ENCODE measurements around the gene RPLP2. TPM values are rescaled to one million over a fixed set of nuclear protein-coding genes. Genes with fewer than 3 reads are reported as not detected.

RPLP2 gene
- polyA plus RNA-seq, 1 donor = 855 TPM

DNA sequence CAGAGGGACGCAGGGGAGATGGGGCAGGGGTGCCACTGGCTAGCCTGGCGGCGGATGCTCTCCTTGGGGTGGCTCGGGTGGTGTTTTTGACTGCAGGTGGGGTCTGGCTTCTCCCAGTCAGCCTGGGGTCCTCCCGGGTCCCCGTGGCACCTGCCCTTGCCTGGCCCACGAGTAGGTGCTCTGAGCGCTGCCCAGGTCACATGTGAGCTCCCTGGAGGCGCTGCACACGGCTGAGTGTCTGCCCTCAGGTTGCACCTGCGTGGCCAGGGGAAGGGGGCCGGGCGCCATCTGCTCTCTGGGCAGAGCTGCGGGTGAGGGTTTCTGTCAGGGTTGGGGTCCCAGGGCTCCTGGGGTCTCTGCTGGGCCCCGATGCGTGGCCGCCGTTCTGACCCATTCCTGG, 38.1 kb downstream of the RPLP2 start:
- no peak for DNase-seq

DNA sequence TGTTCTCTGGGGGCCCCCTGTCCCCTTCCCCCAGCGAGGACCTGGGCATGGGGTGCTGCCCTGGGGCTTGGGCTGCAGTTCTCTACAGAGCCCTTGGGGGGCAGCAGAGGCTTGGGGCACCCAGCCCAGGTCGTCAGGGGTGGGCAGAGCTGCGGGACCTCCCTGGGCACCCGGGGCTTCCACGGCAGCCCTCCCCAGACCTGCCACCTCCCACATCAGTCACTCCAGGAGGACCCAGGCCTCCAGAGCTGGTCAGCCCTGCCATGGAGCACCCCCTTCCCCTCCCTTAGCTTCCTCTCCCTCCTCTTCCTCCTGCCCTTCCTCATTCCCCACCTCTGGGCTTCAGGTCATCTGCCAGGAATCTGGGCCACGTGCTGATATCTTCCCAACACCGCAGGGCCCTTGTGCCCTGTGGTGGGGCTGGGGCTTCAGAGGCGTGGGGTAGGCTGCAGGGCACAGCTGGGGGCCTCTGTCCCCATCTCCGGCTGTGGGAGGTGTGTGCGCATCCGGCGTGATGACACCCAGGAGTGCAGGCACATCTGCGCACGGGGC, 38.7 kb downstream of the RPLP2 start:
- DNase-seq = no peak

DNA sequence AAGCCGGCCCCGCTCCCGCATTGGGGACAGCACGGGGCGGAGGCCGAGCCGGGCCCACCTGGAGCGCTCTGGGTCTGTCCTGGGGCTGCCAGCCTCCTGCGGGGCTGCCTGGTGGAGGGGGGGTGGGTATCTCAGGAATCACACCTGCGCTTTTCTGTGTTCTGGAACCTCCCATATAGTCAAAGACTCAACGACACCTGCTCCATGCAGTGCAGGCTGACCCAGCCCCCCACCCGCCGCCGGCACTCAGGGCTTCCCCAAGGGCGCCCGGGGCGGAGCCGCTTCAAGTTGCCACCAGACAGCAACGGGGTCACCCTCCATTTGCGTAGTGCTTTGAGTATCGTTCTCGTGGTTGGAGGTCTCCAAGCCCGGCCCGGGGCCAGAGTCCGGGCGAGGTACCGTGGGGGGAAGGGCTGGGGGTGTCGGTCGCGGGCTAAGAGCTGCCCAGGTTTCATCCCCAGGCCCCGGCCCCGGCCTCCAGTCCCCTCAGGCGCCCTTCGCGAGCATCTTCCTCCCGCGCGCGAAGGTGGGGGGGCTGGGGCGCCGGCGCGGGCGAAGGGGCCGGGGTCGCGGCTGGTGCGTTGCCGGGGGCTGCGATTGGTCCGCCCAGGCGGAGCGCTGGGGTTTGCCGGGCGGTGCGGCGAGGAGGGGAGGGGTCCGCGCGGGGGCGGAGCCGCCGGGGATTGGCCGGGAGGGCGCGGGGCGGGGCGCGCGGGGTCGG, 39.5 kb downstream of the RPLP2 start:
- no peak for DNase-seq

DNA sequence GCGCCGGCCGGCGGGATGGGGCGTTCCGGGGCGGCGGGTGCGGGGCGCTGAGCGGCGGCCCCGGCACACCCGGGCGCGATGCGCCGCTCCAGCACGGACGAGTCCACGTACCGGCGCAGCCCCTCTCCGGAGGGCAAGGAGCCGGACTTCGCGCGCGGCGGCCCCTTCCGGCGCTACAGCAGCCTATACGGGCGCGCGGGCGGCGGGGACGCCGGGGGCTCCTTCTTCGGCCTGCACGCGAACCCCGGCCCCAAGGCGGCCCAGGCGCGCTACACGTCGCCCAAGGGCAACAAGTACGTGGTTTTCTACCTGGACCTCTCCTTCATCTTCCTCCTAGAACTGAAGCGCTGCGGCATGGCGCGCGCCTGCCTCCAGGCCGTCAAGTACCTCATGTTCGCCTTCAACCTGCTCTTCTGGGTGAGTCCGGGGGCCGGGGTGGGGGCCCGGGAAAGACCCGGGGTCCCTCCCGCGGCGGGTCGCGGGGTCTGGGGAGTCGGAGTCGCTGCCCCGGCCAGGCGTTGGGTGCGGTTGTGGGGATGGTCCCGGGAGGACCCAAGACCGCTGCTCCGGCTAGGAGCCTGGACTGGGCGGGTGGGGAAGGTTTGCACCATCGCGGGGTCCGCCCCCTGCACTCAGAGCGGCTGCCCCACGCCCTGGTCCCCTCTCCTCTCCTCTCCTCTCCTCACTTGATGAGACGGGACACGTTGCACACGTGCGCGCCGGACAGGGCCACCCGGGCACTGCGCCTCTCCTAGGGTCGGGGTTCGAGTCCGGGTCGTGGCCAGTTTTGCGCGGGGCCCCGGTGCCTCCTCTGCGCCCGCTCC, 40.4 kb downstream of the RPLP2 start:
- no peak for DNase-seq

DNA sequence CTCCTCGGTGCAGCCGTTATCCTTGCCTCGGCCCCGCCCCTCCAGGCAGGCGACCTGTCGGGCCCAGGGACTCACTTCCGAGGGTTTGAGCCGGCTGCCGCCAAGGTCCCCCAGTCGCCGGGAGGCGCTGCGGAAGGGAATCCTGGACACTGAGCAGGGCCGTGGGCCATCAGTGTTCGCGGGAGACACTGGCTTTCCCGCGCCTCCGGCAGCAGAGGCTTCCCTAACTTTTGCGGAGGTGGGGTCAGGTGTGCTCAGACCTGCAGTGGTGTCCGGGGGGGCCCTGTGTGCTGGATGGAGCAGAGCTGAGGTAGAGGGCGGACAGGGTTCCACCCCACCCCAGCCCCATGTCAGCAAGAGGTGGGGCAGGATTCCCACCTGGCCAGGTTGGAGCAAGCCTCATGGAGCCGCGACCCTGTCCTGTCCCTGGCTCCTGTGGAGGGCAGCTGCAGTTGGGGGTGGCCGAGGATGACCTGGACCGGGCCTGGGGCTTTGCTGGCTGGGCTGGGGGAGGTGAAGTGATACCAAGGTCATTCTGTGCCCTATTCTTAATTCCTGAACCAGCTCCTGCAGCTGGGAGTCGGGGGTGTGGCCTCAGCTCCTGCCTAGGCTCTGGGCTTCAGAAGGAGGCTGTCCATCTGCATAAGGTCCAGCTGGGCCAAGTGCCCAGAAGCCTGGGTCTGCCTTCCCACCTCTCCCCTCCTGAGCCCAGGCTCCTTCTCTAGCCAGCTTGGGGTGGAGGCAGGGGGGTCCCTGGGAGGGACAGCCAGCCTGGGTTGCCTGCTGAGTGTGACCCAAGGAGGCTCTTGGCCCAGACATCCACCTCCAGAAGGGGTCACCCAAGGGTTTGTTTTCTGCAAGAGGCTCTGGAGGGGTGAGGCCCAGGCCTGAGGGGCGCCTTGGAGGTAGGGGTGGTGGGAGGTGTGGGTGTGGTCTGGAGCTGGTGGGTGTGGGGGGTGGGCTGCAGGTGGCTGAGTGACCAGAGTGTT, 41.3 kb downstream of the RPLP2 start:
- DNase-seq = no peak

DNA sequence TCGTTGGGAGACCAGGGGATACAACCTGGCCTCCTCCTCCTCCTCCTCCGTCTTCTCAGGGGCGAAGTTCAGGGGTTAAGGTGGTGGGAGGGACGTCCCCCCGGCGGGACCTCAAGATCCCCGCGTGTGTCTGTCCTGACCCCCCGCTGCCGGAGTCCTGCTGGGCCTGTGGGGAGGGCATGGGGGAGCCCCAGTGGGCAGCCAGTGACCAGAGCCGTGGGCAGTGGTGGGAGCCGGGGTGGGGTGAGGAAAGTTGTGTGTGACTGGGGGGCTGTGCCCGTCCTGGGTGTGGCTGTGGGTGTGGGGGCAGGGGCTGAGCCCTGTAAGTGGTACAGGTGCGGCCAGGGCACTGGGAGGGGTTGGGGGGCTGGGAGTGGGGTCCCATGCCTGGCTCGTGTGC, 43.0 kb downstream of the RPLP2 start:
- DNase-seq = no peak

DNA sequence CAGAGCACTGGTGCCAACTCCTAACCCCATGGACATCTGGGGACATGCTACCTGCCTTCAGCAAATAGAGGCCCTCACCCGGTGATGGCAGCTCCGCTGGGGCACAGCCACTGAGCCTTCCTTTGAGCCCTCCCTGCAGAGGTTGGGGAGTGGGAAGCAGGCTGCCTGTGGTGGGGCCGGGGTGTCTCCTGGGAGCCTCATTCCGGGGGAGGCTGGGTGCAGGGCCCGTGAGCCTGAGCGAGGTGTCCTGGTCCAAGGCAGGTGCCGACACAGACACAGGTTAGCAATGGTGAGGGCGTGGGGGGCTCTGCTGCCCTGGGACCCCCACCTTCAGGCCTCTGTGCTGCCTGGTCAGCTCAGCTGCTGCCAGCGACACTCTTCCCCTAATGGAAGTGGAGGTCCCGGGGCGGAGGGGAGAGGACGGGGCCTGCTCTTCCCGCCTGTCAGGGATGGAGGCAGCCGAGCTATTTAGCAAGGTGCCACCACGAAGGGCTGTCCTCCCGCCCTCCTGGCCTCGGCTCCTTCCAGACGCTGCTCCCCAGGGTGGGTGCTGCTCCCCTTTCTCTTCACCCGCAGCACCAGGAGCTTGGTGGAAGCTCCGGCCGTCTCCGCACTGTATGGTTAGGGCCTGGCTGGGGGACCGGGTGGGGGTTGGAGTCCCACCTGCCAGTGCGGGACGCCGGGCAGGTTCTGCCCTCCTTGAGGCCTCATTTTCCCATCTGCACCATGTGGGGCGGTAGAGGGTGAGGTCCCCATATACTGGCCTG, 44.1 kb downstream of the RPLP2 start:
- no peak for DNase-seq

DNA sequence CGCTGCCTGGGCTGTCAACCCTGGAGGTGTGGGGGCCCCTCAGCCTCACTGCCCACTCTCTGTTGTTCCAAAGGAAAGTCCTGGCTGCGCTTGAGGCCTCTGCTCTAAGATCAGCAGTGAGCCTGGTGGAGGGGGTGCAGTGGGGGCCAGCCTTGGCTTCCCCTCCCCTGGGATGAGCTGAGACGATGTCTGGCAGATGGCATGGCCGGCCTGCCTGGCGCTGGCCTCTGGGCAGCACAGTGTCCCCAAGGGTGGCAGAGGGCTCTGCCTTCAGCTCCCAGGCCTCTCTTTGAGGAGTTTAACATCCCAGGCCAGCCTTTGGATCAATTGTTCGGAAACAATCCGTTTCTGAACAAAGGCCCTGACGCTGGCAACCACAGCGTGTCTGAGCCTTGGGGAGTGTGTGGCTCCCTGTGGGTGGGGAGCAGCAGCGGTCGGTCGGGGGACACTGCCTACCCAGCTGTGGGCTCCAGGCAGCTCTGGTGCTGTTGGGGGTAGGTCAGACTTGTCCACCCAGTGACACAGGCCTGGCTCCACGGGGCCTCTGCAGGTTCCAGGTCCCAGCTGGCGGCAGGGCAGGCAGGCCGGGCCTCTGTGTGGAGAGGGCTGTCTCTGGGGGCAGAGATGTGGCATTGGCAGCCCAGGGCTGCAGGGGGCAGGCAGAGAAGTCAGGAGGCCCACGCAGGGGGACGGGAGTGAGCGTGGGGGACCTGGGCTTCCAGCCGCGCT, 45.0 kb downstream of the RPLP2 start:
- no peak for DNase-seq

DNA sequence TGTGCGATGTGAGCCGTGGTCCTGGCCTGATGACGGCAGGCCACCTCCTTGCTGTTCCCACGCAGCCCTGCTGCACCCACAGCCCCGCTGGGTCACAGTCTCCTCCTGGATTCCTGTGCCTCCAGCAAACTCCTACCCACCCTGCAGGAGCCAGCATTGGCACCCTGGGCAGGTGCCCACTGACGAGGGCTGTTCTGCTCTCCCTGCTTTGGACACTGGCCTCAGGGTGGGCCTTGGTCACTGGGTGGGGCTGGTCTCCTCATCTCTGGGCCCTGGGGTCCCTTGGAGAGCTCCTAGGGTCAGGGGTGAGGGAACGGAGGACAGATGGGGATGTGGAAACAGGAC, 45.5 kb downstream of the RPLP2 start:
- no peak for DNase-seq

DNA sequence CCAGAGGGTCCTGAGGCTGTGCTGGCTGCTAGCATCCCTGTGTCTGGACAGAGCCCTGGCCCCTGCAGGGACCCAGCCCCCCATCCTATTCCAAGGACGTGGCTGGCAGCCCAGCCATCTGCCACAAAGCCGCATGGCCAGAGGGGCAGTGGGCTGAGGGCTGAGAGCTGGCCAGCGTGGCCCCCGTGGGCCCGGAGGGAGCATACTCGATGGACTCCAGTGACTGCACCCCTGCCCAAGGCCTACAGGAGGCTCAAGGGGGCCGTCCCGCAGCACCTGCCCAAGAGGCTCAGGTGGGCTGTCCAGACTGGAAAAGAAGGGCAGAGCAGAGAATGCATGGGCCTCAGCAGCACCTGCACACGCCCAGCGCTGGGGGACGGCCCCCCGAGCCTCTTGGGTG, 46.0 kb downstream of the RPLP2 start:
- no peak for DNase-seq

DNA sequence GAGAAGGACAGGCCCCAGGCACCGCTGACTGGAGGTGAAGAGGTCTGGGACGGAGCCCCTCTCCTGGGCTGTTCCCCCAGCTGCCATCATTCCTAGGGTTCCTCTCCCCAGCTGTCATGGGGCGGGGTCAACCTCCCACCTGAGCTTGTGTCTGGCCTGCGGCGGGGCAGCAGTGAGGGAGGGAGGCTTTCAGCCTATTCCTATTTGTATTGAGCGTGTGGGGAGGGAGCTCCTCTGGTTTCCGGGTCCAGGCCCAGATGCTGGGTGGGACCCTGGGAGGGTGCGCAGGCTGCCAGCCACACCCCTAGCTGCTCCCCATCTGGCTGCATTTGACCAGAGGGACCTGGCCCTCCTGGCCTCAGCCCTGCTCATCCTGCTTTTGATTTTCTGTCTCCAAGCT, 46.6 kb downstream of the RPLP2 start:
- DNase-seq = no peak

DNA sequence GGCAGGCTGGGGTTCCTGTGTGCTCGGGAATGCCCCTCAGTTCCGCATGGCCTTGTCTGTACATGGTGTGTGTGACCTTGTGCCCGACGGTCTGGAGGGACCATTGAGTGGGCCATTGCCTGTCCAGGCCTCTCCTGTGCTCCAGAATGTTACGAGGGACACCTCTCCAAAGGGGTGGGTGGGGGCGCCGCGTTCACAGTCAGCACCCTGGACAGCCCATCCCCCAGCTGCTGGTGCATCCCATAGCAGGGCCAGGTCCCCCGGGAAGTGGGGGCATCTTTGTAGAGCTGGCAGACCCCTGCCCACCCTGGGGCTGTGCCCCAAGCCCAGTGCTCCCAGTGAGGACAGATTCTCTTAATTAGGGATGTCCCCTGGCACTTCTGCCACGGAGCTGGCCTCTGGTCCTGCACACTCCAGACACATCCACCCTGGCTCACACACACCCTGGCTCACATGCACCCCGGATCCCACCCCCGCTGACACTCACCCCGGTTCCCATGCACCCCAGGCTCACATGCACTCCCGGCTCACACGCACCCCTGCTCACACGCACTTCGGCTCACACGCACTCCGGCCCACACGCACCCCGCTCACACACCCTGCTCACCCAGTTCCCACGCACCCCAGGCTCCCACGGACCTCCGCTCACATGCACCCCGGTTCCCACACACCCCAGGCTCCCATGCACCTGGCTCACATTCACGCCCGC, 48.4 kb downstream of the RPLP2 start:
- no peak for DNase-seq

DNA sequence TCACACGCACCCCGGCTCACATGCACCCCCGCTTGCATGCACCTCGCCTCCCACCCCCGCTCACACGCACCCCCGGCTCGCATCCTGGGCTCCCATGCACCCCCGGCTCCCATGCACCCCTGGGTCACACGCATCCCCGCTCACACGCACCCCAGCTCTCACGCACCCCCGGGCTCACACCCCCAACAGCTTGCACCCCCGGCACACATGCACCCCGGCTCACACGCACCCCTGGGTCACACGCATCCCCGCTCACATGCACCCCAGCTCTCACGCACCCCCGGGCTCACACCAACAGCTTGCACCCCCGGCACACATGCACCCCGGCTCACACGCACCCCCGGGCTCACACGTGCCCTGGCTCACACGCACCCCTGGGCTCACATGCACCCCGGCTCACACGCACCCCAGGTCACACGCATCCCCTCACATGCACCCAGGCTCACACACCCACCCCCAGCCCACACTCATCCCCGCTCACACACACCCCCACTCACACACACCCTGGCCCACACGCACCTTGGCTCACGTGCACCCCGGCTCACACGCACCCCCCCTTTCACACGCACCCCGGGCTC, 49.1 kb downstream of the RPLP2 start:
- no peak for DNase-seq

DNA sequence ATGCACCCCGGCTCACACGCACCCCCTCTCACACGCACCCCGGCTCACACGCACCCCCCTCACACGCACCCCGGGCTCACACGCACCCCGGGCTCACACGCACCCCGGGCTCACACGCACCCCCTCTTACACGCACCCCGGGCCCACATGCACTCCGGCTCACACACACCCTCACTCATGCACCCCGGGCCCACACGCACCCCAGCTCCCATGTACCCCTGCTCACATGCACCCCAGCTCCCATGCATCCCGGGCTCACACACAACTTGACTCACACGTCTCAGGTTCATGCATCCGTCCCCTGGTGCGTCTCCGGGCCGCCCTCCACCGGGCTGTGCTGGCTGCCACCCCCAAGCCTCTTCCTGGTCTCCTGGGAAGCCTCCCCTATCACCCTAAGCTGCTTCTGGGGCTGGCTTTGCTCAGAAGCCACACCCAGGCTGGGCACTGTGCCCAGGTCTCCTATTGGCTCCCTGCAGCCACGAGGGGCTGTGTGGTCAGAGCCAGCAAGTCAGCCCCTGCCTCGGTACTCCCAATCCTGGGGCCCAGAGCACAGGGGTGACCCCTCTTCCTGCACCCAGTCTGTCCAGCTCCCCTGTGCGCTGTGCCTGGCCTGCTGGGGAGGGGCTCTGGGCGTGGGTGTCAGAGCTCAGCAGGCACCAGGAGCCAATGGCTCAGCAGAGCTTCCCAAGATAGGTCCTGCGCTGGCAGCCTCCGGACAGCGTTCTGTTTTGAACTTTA, 49.8 kb downstream of the RPLP2 start:
- DNase-seq = no peak

DNA sequence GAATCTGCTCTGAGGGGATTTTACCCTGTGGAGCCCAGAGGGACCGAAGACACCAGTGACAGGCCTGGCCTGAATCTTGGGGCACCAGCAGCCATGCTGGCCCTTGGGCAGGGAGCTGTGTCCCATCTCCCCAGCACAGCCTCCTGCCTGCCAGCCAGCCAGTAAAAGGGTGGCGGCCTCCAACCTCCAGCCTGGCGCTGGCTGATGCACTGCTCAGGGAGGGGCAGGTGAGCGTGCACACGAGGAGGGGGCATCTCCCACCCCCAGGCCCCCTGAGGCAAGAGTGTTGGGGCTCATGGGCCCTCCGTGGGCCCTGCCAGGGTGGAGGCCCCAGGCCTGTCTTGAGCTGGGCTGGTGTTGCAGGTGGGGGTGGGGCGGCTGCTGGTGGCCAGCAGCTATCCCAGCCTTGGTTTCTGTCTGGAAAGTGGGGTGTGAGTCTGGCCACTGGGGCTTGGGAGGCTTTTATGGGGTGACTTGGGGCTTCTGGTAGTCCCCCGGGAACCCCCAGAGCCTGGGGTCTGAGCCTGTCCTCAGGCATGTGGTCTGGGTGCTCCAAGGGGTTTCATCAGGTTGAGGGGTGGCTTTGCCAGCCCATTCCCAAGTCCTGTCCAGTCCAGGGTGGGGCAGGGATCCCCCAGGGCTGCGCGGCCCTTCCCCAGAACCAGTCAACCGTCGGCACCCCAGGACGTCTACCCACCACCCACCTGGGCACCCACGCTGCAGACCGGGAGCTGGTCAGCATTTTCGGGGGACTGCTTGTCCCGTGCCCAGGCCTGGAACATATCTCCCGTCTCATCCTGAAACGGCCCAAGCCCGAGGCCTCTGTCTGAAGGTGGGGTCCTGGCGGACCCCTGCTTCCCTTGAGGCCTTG, 50.7 kb downstream of the RPLP2 start:
- no peak for DNase-seq

DNA sequence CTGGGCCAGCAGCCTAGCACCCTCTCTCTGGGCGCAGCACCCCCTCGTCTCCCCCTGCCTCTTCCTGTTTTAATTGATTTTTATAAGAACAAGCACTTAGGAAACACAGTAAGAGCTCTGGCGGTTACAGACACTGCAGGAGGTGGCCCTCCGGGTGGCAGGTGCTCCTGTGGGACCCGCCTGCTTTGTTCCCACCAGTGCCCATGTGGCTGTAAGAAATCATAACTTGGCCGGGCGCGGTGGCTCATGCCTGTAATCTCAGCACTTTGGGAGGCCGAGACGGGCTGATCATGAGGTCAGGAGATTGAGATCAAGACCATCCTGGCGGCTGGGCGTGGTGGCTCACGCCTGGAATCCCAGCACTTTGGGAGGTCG, 51.3 kb downstream of the RPLP2 start:
- no peak for DNase-seq

DNA sequence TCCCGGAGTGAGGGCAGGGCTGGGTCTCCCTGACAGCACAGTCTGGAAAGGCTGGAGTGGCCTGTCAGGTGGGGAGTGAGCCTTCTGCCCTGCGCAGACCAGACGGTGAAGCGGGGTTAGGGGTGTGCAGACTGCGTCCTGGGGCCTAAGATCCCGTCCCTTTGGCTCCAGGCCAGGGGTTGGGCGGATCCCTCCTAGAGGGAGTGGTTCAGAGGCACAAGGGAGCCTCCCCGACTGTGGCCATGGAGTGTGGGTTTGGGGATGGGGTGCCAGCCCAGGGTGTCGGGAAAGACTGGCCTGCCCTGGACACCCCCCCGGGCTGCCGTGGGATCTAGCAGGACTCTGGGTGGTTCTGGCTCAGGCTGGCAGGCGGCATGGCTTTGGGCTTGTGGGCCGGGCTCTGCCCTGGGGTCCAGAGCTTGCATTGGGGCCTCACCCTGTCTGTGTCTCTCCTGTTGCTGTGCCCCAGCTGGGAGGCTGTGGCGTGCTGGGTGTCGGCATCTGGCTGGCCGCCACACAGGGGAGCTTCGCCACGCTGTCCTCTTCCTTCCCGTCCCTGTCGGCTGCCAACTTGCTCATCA, 52.4 kb downstream of the RPLP2 start:
- no peak for DNase-seq
